Adrenal gland (tissue), 5 donors: ENCODE measurements around the gene ACACB.

Source experiments
- POLR2A ChIP-seq, 2 donors: fragments of 450-650 bp; IDR thresholded peaks; one replicate each; pipeline ENCODE4 v1.6.1; 2017; ENCODE audit warnings: antibody characterized with exemption in 2 of 2, mild to moderate bottlenecking in 2 of 2, moderate library complexity in 1 of 2
- TF ChIP-seq, protein P1 (sequence below), 6 experiments: fragments of 450-650 bp in 4 of 6; fragments of 200-600 bp in 2 of 6; sonication (generic) in 1 of 6; IDR thresholded peaks; 1 replicate in 5 of 6; 2 replicates in 1 of 6; pipeline versions ENCODE4 v1.5.1 to v1.8.0; 2016 to 2021; ENCODE audit warnings: antibody characterized with exemption in 6 of 6, mild to moderate bottlenecking in 2 of 6, moderate library complexity in 1 of 6
- donor health status: DM: no; HTN: no; CAD: no.

DNA sequence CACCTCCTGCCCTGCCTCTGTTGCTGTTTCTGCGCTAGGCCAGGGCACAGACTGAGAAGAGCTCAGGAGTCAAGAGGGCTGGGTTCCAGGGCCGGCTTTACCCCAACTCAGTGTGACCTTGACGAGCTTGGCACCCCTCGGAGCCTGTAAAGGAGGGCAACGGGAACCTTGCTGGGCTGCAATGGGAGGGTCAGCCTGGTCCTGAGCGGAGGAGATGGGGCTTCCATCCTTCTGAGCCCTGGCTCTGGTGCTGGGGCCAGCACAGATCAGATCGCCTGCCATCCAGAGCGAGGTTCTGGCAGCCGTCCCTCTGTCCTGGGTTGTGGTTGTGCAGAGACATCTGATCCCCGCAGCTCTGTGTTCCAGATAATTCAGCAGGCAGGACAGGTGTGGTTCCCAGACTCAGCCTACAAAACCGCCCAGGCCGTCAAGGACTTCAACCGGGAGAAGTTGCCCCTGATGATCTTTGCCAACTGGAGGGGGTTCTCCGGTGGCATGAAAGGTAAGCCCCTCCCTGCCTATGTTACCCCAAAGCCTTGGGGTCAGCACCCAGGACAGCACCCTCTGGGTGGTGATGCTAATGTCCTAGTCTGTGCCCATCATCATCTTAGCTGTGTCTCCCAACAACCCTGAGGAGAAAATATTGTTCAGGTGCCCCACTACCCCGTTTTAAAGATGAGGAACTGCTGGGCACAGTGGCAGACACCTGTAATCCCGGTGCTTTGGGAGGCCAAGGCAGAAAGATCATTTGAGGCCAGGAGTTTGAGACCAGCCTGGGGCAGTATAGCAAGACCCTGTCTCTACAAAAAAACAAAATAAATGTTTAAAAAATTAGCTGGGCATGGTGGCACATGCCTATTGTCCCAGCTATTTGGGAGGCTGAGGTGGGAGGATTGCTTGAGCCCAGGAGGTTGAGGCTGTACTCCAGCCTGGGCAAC is 142.5 kb downstream of the ACACB start:
- TF ChIP-seq, protein P1, sequence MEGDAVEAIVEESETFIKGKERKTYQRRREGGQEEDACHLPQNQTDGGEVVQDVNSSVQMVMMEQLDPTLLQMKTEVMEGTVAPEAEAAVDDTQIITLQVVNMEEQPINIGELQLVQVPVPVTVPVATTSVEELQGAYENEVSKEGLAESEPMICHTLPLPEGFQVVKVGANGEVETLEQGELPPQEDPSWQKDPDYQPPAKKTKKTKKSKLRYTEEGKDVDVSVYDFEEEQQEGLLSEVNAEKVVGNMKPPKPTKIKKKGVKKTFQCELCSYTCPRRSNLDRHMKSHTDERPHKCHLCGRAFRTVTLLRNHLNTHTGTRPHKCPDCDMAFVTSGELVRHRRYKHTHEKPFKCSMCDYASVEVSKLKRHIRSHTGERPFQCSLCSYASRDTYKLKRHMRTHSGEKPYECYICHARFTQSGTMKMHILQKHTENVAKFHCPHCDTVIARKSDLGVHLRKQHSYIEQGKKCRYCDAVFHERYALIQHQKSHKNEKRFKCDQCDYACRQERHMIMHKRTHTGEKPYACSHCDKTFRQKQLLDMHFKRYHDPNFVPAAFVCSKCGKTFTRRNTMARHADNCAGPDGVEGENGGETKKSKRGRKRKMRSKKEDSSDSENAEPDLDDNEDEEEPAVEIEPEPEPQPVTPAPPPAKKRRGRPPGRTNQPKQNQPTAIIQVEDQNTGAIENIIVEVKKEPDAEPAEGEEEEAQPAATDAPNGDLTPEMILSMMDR (IDR thresholded peaks at IDR 0.05): no peak
- no peak for TF ChIP-seq POLR2A (IDR thresholded peaks at IDR 0.05)
